ENCODE results near the gene PANK2. TPM values are rescaled to one million over a fixed set of nuclear protein-coding genes. Genes with fewer than 3 reads are reported as not detected.
"Not testable (repeated sequence)": the region's sequence is repeated elsewhere in the genome, so short reads cannot be mapped to it uniquely, and the experiment has no call there.

PANK2 gene
- polyA plus RNA-seq (2014; cell fraction: cytosol; rRNA removed) = 58.4 and 72.3 TPM in 2 replicates
- polyA plus RNA-seq (2014; cell fraction: nucleus; rRNA removed) = 42.2 and 45.7 TPM in 2 replicates

DNA sequence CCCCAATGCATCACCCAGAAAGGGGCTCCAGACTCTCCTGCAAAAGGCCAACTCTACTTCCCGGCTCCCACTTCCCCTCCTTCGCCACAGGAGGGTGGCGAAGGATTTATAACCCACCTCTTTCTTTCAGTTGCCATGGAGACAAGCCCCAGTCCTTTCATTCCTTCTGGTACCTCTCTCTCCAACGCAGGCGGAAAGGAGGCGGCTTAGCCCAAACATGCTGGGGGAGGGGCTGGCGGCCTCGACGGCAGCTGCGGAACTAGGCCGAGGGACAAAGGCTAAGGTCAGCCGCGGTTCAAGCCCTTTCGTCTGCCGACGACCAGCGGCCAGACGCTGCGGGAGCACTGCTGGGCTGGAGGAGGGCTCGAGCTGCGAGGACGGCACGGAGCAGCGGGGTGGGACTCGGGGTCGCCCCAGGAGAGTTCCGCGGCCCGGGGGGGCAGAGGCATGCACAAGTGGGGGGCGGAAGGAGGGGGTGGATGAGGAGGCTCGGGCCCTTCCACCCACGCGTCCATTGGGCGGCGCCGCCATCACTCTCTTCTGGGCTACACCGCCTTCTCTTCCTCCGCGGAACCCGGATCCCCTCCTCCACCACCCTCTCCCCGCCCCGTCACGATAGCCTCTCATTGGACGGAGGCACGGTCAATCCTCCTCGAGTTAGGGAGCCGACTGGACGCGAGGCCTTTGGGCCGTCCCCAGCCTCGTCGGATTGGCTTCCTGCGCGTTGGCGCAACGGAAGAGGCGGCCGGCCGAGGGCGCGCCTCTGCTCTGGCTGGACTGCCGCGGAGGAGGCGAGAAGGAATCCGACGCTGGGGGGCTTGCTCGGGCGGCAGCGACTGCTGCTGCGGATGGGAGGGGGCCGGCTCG is at the start of gene PANK2:
Gene PANK2 (plus strand): TSS at position 766 of the 867 bp plus-strand sequence.
- DNase-seq (ENCODE audit: low spot score) = peak; percentile 99

DNA sequence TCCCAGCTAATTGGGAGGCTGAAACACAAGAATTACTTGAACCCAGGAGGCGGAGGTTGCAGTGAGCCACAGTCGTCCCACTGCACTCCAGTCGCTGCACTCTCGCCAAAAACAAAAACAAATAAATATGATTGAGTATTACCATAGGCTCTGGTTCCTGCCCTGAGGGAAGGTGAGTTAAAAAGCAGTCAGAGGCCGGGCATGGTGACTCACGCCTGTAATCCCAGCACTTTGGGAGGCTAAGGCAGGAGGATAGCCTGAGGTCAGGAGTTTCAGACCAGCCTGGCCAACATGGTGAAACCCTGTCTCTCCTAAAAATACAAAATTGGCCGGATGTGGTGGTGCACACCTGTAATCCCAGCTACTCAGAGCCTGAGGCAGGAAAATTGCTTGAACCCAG is 49.0 kb upstream of the PANK2 start:
- DNase-seq (ENCODE audit: low spot score) = not testable (repeated sequence)

GRCh38 chr20:3842348-3842930 is 46.7 kb upstream of the PANK2 start:
- no peak for DNase-seq (ENCODE audit: low spot score)

- no peak for DNase-seq (ENCODE audit: low spot score)
Observed at GRCh38 chr20:3843490-3843889, 45.7 kb upstream of the PANK2 start.

DNA sequence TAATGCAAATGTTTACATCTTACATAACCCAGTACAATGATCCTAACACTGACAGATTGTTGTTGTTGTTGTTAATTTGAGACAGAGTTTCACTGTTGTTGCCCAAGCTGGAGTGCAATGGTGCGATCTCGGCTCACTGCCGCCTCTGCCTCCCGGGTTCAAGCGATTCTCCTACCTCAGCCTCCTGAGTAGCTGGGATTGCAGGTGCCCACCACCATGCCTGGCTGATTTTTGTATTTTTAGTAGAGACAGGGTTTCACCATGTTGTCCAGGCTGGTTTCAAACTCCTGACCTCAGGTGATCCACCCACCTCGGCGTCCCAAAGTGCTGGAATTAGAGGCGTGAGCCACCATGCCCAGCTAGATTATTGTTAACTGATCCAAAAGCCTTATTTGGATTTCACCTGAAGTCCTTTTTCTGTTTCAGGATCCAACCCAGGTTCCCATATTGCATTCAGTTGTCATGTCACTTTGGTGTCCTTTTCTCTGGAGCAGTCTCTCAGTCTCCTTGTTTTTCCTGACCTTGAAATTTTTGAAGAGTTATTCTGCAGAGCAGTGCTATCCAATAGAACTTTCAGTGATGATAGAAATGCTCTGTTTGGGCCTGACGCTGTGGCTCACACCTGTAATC is 45.1 kb upstream of the PANK2 start:
- DNase-seq (ENCODE audit: low spot score) = not testable (repeated sequence)

DNA sequence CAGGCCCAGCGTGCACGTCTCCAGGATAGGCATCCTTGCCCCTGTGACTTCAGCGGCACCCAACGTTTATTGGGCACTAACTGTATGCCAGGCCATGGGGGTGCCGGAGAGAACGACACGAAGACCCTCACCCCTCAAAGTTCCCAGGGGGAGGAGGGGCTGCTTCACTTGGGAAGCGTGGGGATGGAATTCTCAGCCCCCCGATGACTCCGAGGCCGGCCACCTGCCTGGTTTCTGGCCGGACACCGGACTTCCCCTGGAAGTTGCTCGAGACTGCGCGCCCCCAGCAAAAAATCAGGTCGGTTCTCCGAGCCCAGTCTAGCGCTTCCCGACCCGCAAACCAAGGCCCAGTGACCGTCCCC is 42.8 kb upstream of the PANK2 start:
- no peak for DNase-seq (ENCODE audit: low spot score)

GRCh38 chr20:3846740-3847428 is 42.3 kb upstream of the PANK2 start, which contains the start of gene MAVS:
MAVS (plus strand) TSS chr20:3846834; CDS start chr20:3854625, 7,791 bp downstream.
- peak; percentile 85 for DNase-seq (ENCODE audit: low spot score)

DNA sequence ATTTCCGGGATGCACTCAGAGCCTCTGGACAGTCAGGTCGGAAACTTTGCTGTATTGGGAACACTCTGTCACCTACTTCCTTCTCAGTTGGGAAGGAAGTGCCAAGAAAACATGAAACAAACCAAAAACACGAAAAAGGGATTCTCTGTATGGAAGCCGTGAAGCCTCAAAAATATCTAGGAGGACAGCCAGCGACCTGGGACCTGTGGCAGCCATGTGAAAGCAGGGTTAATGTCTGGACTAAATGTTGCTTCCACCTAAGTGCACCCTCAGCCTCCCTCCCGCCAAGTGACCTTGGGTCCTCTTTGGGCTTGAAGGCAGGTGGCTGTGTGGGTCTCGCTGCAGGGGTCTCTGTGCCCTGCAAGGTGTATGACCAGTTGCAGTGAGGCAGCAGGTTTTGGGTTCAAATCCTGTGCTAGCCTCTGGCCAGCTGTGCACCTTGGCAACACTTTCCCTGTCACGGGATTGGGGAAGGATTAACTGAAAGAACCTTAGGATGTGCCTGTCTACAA is 41.7 kb upstream of the PANK2 start:
- DNase-seq (ENCODE audit: low spot score) = no peak

DNA sequence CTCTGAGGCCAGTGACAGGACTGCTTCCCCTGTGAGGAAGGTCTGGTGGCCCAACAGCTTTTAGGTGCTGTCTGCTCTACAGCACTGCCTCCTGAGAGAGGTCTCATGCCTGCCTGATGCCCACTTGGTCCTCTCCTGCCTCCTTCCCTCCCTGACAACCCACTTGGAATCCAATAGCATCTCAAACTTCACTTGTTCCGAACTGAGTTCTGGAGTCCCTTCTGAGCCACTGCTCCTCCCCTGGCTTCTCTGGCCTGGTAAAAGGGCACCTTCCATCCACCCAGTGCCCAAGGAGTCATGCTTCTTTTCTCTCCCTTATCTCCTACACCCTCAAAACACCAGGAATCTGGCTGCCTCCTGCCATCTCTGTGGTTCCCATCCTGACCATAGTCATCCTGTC is 40.6 kb upstream of the PANK2 start:
- DNase-seq (ENCODE audit: low spot score) = no peak

- no peak for DNase-seq (ENCODE audit: low spot score)
Observed at GRCh38 chr20:3854462-3854871, 34.7 kb upstream of the PANK2 start.

DNA sequence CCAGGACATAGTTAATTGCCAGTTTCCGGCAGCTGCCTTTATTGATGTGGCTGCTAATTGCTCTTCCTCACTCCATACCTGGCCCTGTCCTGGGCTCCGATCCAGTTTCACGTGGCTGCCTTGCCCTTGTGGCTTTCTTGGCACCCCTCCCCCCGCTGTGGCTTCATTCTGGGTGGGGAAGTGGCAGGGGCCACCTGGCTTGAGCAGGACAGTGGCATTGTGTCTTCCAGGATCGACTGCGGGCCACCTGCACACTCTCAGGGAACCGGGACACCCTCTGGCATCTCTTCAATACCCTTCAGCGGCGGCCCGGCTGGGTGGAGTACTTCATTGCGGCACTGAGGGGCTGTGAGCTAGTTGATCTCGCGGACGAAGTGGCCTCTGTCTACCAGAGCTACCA is 31.8 kb upstream of the PANK2 start:
- DNase-seq (ENCODE audit: low spot score) = no peak

GRCh38 chr20:3858689-3859088 is 30.5 kb upstream of the PANK2 start:
- DNase-seq (ENCODE audit: low spot score) = no peak

DNA sequence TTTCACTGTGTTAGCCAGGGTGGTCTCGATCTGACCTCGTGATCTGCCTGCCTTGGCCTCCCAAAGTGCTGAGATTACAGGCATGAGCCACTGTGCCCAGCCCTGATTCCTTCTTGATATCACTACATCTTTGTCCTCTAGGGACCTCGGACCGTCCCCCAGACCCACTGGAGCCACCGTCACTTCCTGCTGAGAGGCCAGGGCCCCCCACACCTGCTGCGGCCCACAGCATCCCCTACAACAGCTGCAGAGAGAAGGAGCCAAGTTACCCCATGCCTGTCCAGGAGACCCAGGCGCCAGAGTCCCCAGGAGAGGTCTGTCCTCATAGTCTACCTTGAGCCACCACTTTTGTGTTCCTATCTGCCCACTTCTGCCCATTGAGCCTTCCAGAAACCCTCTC is 28.0 kb upstream of the PANK2 start:
- no peak for DNase-seq (ENCODE audit: low spot score)

GRCh38 chr20:3862333-3862732 is 26.9 kb upstream of the PANK2 start:
- no peak for DNase-seq (ENCODE audit: low spot score)

- no peak for DNase-seq (ENCODE audit: low spot score)
Observed at GRCh38 chr20:3863317-3863716, 25.9 kb upstream of the PANK2 start.

GRCh38 chr20:3864518-3864917 is 24.7 kb upstream of the PANK2 start:
- DNase-seq (ENCODE audit: low spot score) = no peak

DNA sequence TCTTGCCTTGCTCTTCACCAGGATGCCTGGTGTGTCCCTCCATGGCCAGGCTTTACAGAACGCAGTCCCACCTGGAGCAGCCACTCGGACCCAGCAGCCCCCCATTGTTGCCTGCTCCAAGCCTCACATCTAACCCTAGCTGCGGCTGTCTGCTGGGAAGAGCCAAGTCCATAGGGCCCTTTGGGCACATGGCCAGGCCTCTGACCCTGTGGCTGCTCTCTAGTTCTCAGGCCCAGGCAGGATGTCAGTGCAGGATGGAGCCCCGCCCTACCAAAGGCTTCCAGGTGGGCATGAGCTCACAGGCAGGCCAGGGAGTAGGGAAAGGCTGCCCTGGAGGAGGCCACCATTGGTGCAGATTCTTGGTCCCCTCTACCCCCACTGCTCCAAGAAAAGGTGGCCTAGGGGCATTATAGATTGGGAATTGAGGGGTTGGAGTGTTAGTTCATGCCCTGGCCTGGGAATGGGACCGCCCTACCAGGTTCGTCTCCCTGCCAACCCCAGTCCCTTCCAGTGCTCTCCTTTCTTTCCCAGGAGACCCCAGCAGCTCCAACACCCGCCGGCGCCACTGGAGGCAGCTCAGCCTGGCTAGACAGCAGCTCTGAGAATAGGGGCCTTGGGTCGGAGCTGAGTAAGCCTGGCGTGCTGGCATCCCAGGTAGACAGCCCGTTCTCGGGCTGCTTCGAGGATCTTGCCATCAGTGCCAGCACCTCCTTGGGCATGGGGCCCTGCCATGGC is 23.9 kb upstream of the PANK2 start:
- no peak for DNase-seq (ENCODE audit: low spot score)

DNA sequence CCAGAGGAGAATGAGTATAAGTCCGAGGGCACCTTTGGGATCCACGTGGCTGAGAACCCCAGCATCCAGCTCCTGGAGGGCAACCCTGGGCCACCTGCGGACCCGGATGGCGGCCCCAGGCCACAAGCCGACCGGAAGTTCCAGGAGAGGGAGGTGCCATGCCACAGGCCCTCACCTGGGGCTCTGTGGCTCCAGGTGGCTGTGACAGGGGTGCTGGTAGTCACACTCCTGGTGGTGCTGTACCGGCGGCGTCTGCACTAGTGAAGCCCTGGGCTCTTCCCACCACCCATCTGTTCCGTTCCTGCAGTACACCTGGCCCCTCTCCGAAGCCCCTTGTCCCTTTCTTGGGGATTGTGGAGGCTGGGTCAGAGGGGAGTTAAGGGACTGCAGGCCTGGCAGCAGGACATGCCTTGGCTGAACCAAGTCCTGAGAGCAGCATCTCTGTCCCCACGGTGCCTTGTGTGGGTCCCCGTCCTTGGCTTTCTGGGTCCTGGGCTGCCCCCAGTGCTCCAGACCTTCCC is 23.2 kb upstream of the PANK2 start:
- DNase-seq (ENCODE audit: low spot score) = no peak

DNA sequence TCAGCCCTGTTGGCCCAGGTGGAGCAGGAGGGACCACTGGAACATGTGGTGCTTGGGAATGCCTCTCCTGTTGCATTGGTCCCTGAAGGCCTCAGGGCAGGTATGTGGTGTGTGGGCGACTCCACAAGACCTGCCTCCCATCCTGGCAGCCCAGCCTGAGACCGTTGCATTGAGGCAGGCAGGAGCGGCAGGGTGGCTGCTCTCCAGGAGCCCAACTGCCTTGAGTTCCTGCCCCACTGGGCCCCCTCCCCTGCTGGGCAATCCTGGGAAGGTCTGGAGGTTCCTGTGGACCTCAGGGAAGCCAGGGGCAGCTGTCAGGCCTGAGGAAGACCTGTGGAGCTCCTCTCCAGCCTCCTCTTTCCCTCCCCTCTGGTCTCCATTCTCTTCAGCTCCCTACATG is 22.7 kb upstream of the PANK2 start:
- no peak for DNase-seq (ENCODE audit: low spot score)

- no peak for DNase-seq (ENCODE audit: low spot score)
Observed at GRCh38 chr20:3867802-3868201, 21.4 kb upstream of the PANK2 start.
